Small intestine (tissue), 7 donors: Measurements from ENCODE around the gene RHEX. TPM values are rescaled to one million over a fixed set of nuclear protein-coding genes. Genes with fewer than 3 reads are reported as not detected.

Experiments
- DNase-seq, 2 donors: peaks; one replicate each; pipeline versions ENCODE4 v3.0.0 to v3.0.0-alpha.2; 2013
- FAIRE-seq: peaks from 2 replicates; lab custom pipeline; 2012; peaks lifted over from hg19 to GRCh38; lab: Jason Lieb, UNC
- H3K27ac ChIP-seq, 3 donors: one replicate each; pipeline ENCODE4 v1.5.1; 2013; ENCODE audit warnings: low read length in 2 of 3, mild to moderate bottlenecking in 2 of 3, control low read depth in 1 of 3, inconsistent platforms in 1 of 3, low read depth in 1 of 3, moderate library complexity in 1 of 3
- H3K27me3 ChIP-seq, 3 donors: one replicate each; pipeline ENCODE4 v1.6.1; 2013; ENCODE audit warnings: low read length in 3 of 3, inconsistent platforms in 1 of 3; ENCODE audit not compliant: control insufficient read depth in 3 of 3, insufficient read depth in 3 of 3
- H3K36me3 ChIP-seq, 3 donors: one replicate each; pipeline ENCODE4 v1.6.1; 2013; ENCODE audit warnings: low read length in 3 of 3, inconsistent platforms in 1 of 3, low read depth in 1 of 3, mild to moderate bottlenecking in 1 of 3, moderate library complexity in 1 of 3; ENCODE audit not compliant: control insufficient read depth in 3 of 3, insufficient read depth in 2 of 3
- H3K4me1 ChIP-seq, 3 donors: one replicate each; pipeline ENCODE4 v1.6.1; 2013; ENCODE audit warnings: low read length in 2 of 3, inconsistent platforms in 1 of 3, low read depth in 1 of 3, mild to moderate bottlenecking in 1 of 3, moderate library complexity in 1 of 3; ENCODE audit not compliant: control insufficient read depth in 3 of 3, insufficient read depth in 2 of 3
- H3K4me3 ChIP-seq, 3 donors: one replicate each; pipeline ENCODE4 v1.5.1; 2013; ENCODE audit warnings: low read length in 3 of 3, control low read depth in 1 of 3, inconsistent platforms in 1 of 3, low read depth in 1 of 3, mild to moderate bottlenecking in 1 of 3, moderate library complexity in 1 of 3
- H3K9me3 ChIP-seq, 2 donors: one replicate each; pipeline ENCODE4 v1.6.1; 2013; ENCODE audit warnings: low read depth in 1 of 2, low read length in 1 of 2; ENCODE audit not compliant: control insufficient read depth in 2 of 2, insufficient read depth in 1 of 2
- WGBS, 3 donors: extraction: QIAGEN DNeasy Blood & Tissue Kit; methylation state at CpG; one replicate each; pipeline ENCODE4 v1.1.7; 2013; 5-methylcytosine and 5-hydroxymethylcytosine counted together
- polyA plus RNA-seq, 4 donors: library from polyadenylated mRNA; stranded (reverse) in 3 of 4; unstranded in 1 of 4; fragments of 200-250 nt in 3 of 4; fragments of 120-200 nt in 1 of 4; gene quantifications; one replicate each; pipeline versions ENCODE4 v1.2.1 to v1.2.3, GENCODE V29; 2013
- donor health status: healthy with polysubstance abuse.
- donor health status: control.
- donor health status: control.
- donor health status: Bipolar disorder and iron deficiency.
- donor health status: healthy.

Gene RHEX
- polyA plus RNA-seq, 4 donors = 0.25 to 4.6 (median 3.8) TPM; not detected in 1

GRCh38 chr1:206128196-206128595 lies 75.2 kb downstream of the RHEX start:
- Histone ChIP-seq H3K27me3 (peaks cover 0 to 6% (median 2%) of the 10 kb centered on the region in 3 donors), H3K27ac (no peak overlapping the region), H3K4me3 (no peak overlapping the region), H3K4me1 (no peaks in the 10 kb centered on the region), H3K9me3 (no peaks in the 10 kb centered on the region), H3K36me3 (no peaks in the 10 kb centered on the region)
- 49 to 56% (median 54%) methylated on average over 4 of the region's 4 CpGs for WGBS, 3 donors
- FAIRE-seq = no peak
- no peak for DNase-seq

- FAIRE-seq (no peak), DNase-seq (no peak)
- H3K27ac ChIP-seq = no peak overlapping the region
Measured at GRCh38 chr1:206131037-206131436, 78.1 kb downstream of the RHEX start.

GRCh38 chr1:206133751-206134415 lies 80.9 kb downstream of the RHEX start:
- Histone ChIP-seq H3K36me3 (no peaks in the 10 kb centered on the region), H3K4me3 (no peak overlapping the region), H3K27ac (peak overlapping the region in 1 of 3 donors; percentile 7), H3K4me1 (peaks cover 0 to 8% (median 0%) of the 10 kb centered on the region in 3 donors), H3K9me3 (no peaks in the 10 kb centered on the region), H3K27me3 (peaks cover 0 to 2% (median 0%) of the 10 kb centered on the region in 3 donors)
- FAIRE-seq (no peak), DNase-seq (peak; percentile 73 to 81)
- 14 to 61% (median 30%) methylated on average over 7 of the region's 7 CpGs for WGBS, 3 donors

More at GRCh38 chr1:206131037-206131436, 78.1 kb downstream of the RHEX start:
- Histone ChIP-seq H3K27me3 (peaks cover 0 to 6% (median 2%) of the 10 kb centered on the region in 3 donors), H3K4me1 (peaks cover 0 to 8% (median 0%) of the 10 kb centered on the region in 3 donors), H3K4me3 (no peak overlapping the region), H3K9me3 (no peaks in the 10 kb centered on the region), H3K36me3 (no peaks in the 10 kb centered on the region)
- WGBS, 3 donors = 79 to 80% (median 79%) methylated on average over 7 of the region's 7 CpGs

GRCh38 chr1:206135248-206135647 lies 82.3 kb downstream of the RHEX start:
- peaks cover 0 to 8% (median 0%) of the 10 kb centered on the region in 3 donors for H3K4me1 ChIP-seq
- H3K27ac ChIP-seq = no peak overlapping the region
- no peaks in the 10 kb centered on the region for H3K9me3 ChIP-seq
- H3K36me3 ChIP-seq = no peaks in the 10 kb centered on the region
- WGBS, 3 donors = 45 to 66% (median 49%) methylated on average over 2 of the region's 2 CpGs
- H3K4me3 ChIP-seq = no peak overlapping the region
- DNase-seq (no peak), FAIRE-seq (no peak)
- H3K27me3 ChIP-seq = peaks cover 0 to 2% (median 0%) of the 10 kb centered on the region in 3 donors

- FAIRE-seq = no peak
- peaks cover 0 to 2% (median 0%) of the 10 kb centered on the region in 3 donors for H3K27me3 ChIP-seq
- no peaks in the 10 kb centered on the region for H3K36me3 ChIP-seq
- no peak overlapping the region for H3K4me3 ChIP-seq
- no peak for DNase-seq
- H3K4me1 ChIP-seq = peaks cover 0 to 8% (median 0%) of the 10 kb centered on the region in 3 donors
- no peak overlapping the region for H3K27ac ChIP-seq
- no peaks in the 10 kb centered on the region for H3K9me3 ChIP-seq
- WGBS, 3 donors = 31 to 38% (median 34%) methylated on average over 2 of the region's 2 CpGs
Measured at GRCh38 chr1:206136241-206136640, 83.3 kb downstream of the RHEX start.

DNA sequence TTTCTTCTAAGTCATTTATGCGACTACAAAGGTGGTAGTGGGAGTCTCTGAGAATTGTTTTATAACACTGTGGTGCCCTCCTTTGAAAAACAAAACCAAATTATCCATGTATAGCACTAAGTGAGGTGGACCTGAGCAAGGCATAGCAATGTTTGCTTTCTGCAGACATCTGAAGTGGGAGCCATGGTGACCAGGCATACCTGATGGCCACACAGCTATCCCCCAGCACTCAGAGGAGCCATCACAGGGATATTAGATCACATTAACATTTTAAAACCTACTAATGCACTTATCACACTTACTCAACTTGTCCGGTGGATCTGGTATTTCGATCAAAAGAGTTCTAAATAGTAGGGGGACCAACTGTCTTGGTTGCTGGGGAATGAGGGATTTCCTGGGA lies 89.0 kb downstream of the RHEX start:
- WGBS, 3 donors = 83 to 85% (median 83%) methylated on average over 3 of the region's 3 CpGs
- Histone ChIP-seq H3K4me1 (peaks cover 0 to 6% (median 0%) of the 10 kb centered on the region in 3 donors), H3K27ac (no peak overlapping the region), H3K27me3 (peaks cover 0 to 2% (median 0%) of the 10 kb centered on the region in 3 donors), H3K4me3 (no peak overlapping the region), H3K9me3 (no peaks in the 10 kb centered on the region), H3K36me3 (no peaks in the 10 kb centered on the region)
- FAIRE-seq (no peak), DNase-seq (no peak)

GRCh38 chr1:206142770-206143169 lies 89.8 kb downstream of the RHEX start:
- Histone ChIP-seq H3K4me1 (peaks cover 0 to 6% (median 0%) of the 10 kb centered on the region in 3 donors), H3K36me3 (no peaks in the 10 kb centered on the region), H3K27ac (no peak overlapping the region), H3K4me3 (no peak overlapping the region), H3K9me3 (no peaks in the 10 kb centered on the region), H3K27me3 (peaks cover 0 to 2% (median 0%) of the 10 kb centered on the region in 3 donors)
- DNase-seq (no peak), FAIRE-seq (no peak)
- 70 to 85% (median 73%) methylated on average over 2 of the region's 2 CpGs for WGBS, 3 donors

- H3K36me3 ChIP-seq = no peaks in the 10 kb centered on the region
- H3K27ac ChIP-seq = no peak overlapping the region
- DNase-seq (no peak), FAIRE-seq (no peak)
- peaks cover 0 to 6% (median 0%) of the 10 kb centered on the region in 3 donors for H3K4me1 ChIP-seq
- H3K4me3 ChIP-seq = no peak overlapping the region
- WGBS, 3 donors = 82 to 88% (median 85%) methylated on average over 15 of the region's 15 CpGs
- no peaks in the 10 kb centered on the region for H3K27me3 ChIP-seq
- peaks cover 0 to 4% of the 10 kb centered on the region in 2 donors for H3K9me3 ChIP-seq
Measured at GRCh38 chr1:206143537-206144172, 90.7 kb downstream of the RHEX start.
